PC-9 (cell line): ENCODE results near the gene DNAJC15.

Source experiments
- CTCF ChIP-seq: fragments of 200-600 bp; sonication (generic); conservative IDR thresholded peaks from 2 replicates; pipeline ENCODE4 v1.6.1; 2017; ENCODE audit warnings: mixed run types, antibody characterized with exemption, mild to moderate bottlenecking, moderate library complexity
- EZH2 ChIP-seq: fragments of 200-600 bp; sonication (generic); IDR thresholded peaks from 2 replicates; pipeline ENCODE4 v1.8.0; 2017; ENCODE audit warnings: antibody characterized with exemption, low read depth

GRCh38 chr13:43005460-43006236 lies 17.7 kb upstream of the DNAJC15 start:
- TF ChIP-seq CTCF (no peak), EZH2 (no peak)
